Activated CD4-positive, CD25-positive, alpha-beta regulatory T cell (primary cell): ENCODE measurements around the gene SLC26A11.

Experiments
- DNase-seq, 4 experiments: peaks; one replicate each; lab custom pipeline; 2025; lab: John Stamatoyannopoulos, UW

The SLC26A11 gene

DNA sequence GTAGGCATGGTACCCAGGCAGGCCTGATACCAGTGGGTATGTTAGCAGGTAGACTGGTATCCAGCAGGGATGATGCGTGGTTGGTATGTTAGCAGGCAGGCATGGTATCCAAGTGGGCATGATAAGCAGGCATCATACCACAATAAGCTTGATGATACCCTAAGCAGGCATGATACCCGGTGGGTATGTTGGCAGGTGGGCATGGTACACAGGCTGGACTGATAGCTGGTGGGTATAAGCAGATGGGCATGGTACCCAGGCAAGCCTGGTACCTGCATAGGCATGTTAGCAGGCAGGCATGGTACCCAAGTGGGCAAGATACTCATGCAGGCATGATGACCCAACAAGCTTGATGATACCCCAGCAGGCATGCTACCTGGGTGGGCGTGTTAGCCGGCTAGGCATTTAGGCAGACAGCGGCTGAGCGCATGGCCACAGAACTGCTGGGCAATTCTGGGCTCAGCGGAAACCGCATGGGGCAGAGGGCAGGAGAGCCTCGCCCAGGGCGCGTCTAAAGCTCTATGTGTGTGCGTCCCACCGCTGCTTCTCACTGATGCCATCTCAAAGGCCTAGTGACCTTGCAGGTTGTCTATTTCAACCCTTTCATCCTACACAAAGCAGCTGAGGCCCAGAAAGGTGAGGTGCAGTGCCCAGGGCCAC lies 2.4 kb upstream of the SLC26A11 start:
- no peak for DNase-seq

DNA sequence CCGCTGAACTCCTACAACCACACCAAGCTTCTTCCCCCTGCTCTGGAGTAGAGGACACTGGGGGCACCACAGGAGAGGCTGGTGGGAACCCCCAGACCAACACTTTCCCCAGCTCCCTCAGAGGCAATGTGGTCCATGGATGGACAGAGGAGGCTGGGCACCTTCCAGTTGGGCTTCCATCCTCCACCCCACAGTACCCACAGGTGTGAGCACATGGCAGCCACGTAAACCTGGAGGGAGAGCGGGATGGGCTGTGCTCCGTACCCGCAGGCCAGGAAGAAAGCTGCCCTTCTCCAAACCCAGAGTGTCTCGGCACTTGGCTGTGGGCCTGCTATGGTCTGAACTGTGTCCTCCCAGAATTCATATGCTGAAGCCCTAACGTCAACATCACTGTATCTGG lies 1.8 kb upstream of the SLC26A11 start:
- no peak for DNase-seq

DNA sequence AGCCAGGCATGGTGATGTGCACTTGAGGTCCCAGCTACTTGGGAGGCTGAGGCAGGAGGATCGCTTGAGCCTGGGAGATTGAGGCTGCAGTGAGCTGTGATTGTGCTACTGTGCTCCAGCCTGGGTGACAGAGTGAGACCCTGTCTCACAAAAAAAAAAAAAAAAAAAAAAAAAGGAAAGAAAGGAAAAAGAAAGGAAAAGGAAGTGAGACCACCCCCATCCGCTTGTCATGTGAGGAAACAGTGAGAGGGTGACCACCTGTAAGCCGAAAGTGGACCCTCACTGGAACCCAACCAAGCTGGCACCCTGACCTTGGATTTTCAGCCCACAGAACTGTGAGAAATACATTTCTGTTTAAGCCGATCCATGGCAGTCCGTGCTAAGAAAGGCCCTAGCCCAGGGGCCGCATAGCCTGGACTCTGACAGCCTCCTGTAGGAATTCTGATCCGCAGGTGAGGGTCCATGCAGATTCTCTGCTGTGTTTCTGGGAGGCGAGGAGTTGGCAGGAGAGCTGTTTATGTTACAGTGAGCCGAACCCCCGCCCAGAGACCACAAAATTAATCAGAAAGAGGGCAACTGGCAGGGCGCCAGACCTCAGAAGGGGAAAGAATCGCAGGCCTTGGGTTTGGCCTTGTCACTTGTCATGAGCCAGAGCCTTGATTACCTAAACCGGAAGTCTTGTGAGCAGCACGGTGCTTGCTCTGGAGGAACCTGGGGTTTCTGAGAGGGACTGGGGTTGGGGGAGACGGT lies 1.0 kb upstream of the SLC26A11 start:
- DNase-seq, result peak; percentile 86 to 91 (median 86)

DNA sequence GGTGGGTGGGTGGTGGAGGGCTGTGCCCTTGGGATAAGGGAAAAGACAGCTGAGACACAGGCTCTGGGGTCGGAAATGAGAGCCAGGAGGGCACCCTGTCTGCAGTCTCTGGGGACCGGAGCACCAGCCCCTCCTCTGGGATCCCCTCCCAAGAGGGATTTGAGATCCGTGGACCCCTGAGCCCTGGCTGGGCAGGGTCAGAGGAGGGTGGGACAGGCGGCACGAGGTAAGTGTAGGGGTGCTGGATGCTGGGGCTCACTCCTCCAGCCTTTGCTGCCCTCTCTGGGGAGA lies 519 bp upstream of the SLC26A11 start:
- DNase-seq, result no peak

DNA sequence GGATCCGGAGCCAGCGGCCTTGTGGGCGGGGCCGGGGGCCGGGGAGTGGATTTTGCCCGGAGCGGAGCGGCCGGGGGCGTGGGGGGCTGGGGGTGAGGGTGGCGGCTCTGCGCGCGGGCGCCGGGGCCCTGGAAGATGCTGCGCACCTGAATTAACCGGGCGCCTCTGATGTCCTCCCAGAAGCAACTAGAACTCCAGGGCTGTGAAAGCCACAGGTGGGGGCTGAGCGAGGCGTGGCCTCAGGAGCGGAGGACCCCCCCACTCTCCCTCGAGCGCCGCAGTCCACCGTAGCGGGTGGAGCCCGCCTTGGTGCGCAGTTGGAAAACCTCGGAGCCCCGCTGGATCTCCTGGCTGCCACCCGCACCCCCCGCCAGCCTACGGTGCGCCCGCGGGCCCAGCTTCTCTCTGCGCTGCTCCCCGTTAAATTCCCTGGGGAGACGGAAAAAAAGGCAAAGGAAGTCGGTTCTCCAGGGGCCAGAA lies 549 bp downstream of the SLC26A11 start:
- DNase-seq, result no peak

DNA sequence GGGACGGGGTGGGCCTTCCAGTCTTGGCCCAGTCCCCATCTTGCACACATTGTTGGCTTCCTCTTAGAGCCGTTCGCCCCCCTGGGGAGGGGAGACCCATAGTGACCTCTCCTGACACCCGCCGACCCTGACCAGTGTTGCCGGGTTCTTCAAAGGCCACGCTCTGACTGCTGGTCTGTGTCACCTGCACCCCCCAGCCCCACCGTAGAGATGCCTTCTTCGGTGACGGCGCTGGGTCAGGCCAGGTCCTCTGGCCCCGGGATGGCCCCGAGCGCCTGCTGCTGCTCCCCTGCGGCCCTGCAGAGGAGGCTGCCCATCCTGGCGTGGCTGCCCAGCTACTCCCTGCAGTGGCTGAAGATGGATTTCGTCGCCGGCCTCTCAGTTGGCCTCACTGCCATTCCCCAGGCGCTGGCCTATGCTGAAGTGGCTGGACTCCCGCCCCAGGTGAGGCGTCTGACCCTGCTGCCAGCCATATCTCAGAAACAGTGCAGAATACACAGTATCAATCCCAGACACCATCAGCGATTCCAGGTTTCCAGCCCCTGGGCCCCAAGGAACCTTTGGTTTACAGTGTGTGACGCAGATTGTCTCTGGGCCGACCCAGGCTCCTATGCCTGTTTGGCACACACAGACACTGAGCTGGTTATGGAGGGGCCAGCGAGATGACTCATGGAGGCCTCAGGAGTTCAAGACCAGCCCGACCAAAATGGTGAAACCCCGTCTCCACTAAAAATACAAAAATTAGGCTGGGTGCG lies 1.3 kb downstream of the SLC26A11 start:
- DNase-seq, result no peak

DNA sequence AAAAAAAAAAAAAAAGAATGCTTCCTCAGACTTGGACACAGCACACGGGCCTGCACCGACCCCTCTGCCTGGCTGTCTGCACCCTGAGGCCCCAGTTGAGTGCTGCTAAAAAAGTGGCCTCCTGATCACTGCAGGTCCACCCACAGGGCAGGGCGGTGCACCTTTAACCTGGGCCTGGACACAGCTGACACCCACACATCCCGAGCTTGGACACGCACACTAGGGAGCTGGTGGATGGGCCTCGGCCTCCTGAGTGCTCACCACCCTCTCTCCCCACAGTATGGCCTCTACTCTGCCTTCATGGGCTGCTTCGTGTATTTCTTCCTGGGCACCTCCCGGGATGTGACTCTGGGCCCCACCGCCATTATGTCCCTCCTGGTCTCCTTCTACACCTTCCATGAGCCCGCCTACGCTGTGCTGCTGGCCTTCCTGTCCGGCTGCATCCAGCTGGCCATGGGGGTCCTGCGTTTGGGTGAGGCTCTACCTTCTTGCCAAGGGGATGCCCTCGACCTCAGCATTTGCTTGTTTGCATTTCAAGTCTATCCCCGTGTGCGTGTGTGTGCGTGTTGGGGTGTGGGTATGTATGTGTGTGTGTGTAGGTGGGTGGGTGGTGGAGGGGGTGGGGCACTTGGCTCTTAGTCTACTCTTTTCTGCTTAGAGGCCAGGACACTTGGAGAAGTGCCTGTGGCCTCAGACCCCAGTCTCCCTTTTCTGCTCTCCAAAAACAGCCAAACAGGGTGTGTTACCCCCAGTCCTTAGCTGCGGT lies 2.3 kb downstream of the SLC26A11 start:
- DNase-seq, result no peak

DNA sequence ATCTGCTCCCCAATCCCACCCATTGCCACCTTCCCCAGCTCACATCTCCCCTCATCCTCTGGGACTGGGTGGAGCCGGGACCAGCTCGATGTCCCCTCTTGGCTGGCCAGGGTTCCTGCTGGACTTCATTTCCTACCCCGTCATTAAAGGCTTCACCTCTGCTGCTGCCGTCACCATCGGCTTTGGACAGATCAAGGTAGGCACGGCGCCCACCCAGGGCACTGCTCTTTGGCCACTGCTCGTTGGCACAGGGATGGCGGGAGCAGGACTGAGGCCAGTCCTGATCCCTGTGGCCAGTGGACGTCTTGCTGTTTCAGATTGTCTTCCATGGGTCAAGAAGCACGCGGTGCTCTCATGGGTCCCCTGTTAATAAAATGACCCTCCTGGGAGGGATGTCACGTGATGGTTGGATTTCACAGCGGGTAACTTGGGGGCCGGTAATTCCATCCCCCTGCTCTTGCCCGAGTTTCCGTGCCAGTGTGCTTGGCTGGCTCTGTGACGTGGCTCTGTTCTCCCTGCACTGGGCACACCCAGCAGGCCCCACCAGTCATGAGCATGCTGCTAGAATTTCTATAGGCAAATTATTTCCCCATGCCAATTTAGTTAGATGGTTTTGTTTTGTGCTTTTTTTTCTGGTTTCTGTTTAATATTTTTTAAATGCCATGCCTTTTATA lies 3.1 kb downstream of the SLC26A11 start:
- DNase-seq, result no peak

DNA sequence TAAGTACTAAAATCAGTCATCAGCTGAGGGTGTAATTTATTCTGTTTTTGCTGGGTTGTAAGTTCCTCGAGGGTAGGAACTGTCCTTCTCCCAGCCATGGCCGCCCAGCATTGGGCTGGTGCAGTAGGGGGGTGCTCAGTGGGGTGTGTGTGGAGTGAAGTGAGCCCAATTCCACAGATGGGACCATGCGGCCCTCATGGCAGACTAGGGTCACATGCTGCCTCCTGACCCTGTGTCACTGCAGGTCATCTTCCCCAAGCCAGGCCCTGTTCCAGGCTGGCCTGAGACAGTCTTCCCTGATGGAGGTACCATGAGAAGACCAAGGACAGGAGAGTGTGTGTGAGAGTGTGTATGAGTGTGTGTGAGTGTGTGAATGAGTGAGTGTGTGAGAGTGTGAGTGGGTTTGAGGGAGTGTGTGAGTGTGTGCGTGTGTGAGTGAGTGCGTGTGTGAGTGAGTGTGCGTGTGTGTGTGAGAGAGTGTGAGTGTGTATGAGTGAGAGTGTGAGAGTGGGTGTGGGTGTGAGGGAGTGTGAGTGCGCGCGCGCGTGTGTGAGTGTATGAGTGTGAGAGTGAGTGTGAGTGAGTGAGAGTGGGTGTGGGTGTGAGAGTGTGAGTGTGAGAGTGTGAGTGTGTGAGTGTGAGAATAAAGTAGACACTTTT lies 3.7 kb downstream of the SLC26A11 start:
- DNase-seq, result no peak

DNA sequence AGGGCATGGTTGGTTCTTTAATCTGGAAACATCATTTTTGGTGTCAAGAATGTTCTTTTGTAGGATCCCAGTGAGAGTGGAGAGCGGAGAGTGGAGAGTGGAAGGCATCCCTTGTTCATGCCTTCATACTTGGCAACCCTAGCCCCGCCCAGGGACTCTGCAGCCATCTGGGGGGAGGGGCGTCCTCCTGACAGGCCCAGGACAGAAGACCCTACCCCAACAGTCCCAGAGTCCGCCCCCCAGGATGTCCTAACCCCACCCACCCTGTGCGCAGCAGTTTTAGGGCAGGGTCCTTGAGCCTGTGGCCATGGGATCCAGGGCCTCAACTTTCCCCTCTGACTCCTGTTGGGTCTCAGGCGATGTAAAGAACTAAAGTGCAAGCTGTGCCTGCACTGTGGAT lies 4.5 kb downstream of the SLC26A11 start:
- no peak for DNase-seq

DNA sequence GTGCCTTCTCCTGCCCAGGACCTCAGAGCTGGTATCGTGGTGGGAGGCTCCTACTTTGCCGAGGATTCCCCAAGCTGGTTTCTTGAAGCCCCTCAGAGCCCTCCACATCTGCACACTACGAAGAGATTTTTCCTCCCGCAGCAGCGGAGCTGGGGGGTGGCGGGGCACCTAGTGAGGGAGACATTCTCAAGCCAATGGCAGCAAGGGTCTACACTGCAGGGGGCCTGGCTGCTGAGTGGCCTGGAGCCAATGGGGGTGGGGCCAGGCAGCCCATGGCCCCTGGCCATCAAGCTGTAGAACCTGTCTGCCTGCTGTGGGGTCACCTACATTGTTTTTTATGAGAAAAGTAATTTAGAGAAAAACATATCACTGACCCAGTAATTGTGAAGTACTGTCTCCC lies 5.0 kb downstream of the SLC26A11 start:
- no peak for DNase-seq

DNA sequence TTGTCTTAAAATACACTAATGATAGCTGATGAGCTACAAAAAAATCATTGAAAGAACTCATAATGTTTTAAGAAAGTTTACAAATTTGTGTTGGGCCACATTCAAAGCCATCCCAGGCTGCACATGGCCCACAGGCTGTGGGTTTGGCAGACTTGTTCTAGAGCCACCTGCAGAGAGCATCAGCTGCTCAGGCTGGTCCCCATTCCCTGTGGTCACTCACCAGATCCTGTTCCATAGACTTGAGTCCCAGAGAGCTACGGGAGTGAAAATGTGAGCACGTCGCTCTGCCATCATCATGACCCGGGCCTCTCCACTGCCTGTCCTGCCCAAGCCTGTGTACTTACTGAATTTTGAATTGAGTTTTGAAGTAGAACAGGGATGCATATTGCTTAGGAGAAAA lies 6.9 kb downstream of the SLC26A11 start:
- DNase-seq, result no peak

DNA sequence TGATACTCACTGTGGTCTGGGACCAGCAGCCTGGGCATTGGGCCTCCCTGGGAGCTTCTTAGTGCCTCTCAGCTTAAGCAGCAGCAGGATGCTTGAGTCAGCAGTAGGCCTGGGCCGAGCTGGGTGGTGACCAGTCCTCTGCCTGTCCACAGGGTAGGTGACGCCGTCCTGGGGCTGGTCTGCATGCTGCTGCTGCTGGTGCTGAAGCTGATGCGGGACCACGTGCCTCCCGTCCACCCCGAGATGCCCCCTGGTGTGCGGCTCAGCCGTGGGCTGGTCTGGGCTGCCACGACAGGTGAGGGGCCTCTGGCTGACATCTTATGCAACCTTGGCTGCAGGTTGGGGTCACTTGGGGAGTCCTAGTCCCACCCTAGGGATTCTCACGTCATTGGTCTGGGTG lies 7.4 kb downstream of the SLC26A11 start:
- no peak for DNase-seq

DNA sequence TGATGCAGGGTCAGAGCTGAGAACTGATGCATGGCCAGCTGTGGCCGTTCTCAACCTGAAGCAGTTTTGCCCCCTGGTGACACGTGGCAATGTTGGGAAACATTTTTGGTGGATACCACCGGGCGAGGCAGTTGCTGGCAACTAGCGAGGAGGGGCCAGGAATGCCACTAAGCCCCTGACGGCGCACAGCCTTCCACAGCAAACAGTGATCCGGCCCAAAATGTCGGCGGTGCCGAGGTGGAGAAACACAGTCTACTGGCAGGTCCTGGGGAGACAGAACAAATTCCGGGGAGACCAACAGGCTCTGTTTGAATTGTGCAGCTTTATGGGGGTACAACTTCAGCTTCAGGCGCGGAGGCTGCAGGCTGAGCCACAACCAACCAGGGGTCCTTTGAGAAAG lies 8.2 kb downstream of the SLC26A11 start:
- DNase-seq, result no peak

DNA sequence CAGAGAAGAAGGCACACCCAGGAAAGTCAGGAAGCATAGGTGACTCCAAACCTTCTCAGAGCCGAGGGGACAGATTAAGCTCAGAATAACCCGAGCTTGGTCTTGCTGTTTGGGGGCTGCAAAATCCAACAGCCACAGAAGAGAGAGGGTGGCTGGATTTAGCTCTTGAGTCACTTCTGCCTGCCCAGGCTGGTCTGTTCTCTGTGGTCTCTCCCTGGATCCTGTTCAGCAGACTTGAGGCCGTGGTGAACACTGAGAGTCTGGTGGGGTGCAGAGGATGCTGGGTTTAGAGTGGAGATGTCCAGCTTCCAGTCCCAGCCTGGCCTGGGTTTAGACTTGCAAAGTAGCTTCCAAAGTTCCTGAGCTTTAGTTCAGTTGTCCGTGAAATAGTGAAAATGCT lies 8.8 kb downstream of the SLC26A11 start:
- no peak for DNase-seq

DNA sequence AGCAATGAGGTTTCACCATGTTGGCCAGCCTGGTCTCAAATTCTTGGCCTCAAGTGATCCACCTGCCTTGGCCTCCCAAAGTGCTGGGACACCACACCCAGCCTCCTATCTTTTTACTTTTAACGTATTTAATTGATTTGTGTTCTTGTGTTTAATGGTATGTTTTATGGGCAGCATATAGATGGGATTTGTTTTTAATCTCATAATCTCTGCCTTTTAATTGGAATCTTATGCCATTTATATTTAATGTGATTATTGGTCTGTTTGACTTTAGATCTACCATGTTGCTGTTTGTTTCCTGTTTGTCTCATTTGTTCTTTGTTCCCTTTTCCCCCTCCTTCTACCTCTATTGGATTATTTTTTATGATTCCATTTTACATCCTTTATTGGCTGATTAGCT lies 12.2 kb downstream of the SLC26A11 start:
- no peak for DNase-seq

DNA sequence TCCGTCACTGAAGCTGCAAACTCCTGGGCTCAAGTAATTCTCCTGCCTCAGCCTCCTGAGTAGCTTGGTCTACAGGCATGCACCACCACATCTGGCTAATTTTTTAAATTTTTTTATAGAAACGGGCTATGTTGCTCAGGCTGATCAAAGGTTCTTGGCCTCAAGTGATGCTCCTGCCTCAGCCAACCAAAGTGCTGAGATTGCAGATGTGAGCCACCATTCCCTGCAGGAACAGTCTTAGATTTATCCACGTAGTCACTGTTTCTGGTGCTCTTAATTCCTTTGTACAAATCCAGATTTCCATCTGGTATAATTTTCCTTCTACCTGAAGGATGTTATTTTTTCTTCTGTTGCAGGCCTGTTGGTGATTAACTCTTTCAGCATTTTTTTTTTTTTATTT lies 13.0 kb downstream of the SLC26A11 start:
- no peak for DNase-seq

DNA sequence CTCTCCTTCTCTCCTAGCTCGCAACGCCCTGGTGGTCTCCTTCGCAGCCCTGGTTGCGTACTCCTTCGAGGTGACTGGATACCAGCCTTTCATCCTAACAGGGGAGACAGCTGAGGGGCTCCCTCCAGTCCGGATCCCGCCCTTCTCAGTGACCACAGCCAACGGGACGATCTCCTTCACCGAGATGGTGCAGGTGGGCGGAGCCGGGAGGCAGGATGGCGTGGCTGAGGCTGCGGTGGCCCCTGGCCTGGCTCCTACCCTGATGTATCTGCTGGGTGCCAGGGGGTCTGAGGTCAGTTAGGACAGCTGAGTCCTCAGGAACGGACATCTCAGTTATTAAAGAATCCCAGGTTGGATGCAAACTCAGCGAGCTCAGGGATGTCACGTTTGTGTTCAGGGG lies 16.7 kb downstream of the SLC26A11 start:
- DNase-seq, result no peak

DNA sequence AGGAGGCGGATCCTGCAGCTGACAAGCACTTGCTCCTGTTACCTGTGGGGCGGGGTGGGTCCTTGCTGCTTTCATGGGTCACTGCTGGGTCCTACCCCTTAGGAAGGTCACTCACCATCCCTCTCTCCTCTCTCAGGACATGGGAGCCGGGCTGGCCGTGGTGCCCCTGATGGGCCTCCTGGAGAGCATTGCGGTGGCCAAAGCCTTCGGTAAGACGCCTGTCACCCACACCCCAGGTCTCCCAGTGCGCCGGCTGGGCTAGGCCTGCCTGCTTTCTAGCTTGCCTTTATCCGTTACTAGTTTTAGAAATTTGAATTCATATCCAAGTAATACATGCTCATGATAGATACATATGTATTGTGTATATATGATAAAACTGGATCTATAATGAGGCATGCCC lies 17.2 kb downstream of the SLC26A11 start:
- DNase-seq, result no peak

DNA sequence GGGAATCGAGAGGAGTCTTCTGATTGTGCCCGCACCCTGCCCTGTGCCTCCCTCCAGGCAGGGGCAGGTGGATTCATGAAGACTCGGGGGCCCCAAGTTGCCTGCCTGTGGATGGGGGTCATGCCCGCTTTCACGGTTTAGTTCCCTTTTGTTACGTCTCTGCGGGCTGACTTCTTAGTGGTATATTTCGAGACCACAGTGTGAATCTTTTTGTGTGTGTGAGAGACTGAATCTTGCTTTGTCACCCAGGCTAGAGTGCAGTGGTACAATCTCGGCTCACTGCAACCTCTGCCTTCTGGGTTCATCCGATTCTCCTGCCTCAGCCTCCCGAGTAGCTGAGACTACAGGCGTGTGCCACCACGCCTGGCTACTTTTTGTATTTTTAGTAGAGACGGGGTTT lies 22.3 kb downstream of the SLC26A11 start:
- no peak for DNase-seq
